ENCODE measurements around the gene ABRACL.

DNA sequence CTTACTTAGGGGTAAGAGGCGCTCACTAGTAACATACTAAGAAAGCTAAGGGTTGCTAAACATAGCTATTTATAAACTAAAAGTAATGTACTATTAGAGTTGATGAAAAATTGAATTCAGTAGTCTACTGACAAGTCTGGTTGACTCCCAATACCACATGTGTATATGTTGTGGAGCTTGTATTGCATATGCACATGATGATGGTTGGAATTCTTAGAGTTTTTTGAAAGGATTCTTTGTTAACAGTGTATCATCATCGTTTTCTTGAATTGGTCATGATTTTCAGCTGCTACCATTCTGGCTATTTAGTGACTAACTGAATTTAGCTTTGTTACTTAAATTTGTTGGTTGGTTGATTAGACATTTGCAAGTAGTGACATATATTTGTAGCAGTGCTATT is 27.2 kb downstream of the ABRACL start:
- no peak for TF ChIP-seq CTCF (IDR thresholded peaks at IDR 0.05)
- no peak for TF ChIP-seq POLR2A (IDR thresholded peaks at IDR 0.05)
